Femur (tissue), 1 donor: Measurements from ENCODE around the gene CEP85L.

Experiments used
- DNase-seq: peaks from one replicate; pipeline ENCODE4 v3.0.0-alpha.2; 2017

Gene CEP85L

GRCh38 chr6:118618676-118619377, 32.6 kb downstream of the CEP85L start:
- DNase-seq, result peak; percentile 26

- no peak for DNase-seq
Measured at GRCh38 chr6:118617417-118617816, 34.0 kb downstream of the CEP85L start.

DNA sequence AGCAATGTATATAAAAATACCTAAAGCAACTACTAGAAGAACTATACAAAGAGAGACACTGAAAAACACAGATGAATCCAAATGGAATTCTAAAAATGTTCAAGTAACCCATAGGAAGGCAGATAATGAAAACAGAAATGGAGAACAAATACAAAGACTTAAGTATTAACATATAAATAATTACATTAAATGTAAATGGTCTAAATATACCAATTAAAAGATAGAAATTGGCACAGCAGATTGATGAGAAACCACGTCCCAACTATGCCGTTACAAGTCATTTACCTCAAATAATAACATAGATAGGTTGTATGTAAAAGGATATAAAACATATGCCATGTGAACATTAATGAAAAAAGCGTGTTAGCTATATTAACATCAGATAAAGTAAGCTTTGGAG, 40.1 kb downstream of the CEP85L start:
- no peak for DNase-seq

- no peak for DNase-seq
Measured at GRCh38 chr6:118606858-118607257, 44.5 kb downstream of the CEP85L start.

DNA sequence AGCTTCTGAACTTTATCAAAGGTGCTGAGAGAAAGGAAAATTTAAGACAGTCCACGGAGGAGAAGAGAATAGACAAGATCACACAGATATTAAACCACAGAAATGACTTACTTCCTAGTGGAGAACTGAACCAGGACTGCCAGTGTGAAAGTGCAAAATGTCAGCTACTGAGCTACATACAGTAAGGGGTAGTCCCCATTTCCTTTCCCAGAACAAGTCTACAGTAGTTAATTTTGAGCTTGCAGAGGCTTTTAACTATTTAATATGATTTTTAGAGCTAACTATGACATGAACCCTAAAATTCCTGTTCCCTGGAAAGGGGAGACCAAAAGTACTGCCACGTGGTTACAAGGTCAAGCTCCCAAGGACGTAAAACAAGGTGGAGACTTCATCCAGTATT, 45.1 kb downstream of the CEP85L start:
- DNase-seq, result no peak

- DNase-seq, result no peak
Measured at GRCh38 chr6:118603372-118603771, 48.0 kb downstream of the CEP85L start.

DNA sequence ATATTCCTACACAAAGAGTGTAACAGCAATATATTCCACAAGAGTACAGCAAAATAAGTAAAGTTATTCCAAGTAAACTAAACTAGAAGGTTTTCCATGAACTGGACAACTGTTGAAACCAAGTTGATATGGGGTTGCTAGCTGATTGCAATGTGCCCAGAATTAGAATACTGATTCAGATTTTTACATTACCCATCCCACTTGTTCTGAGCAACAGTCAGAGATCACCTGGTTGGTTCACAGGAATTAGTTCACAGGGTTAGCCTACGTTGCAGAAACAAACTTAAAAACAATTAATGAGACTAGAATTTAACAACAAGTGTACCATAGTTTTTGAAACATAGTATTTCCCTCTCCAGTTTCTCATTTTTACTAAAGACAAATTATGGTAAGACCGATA, 49.1 kb downstream of the CEP85L start:
- DNase-seq, result no peak

GRCh38 chr6:118598324-118598723, 53.1 kb downstream of the CEP85L start:
- no peak for DNase-seq

GRCh38 chr6:118597636-118598035, 53.8 kb downstream of the CEP85L start:
- DNase-seq, result no peak

GRCh38 chr6:118596774-118597320, 54.5 kb downstream of the CEP85L start:
- DNase-seq, result no peak

- DNase-seq, result no peak
Measured at GRCh38 chr6:118594877-118595276, 56.5 kb downstream of the CEP85L start.

GRCh38 chr6:118591897-118592296, 59.5 kb downstream of the CEP85L start:
- DNase-seq, result no peak

DNA sequence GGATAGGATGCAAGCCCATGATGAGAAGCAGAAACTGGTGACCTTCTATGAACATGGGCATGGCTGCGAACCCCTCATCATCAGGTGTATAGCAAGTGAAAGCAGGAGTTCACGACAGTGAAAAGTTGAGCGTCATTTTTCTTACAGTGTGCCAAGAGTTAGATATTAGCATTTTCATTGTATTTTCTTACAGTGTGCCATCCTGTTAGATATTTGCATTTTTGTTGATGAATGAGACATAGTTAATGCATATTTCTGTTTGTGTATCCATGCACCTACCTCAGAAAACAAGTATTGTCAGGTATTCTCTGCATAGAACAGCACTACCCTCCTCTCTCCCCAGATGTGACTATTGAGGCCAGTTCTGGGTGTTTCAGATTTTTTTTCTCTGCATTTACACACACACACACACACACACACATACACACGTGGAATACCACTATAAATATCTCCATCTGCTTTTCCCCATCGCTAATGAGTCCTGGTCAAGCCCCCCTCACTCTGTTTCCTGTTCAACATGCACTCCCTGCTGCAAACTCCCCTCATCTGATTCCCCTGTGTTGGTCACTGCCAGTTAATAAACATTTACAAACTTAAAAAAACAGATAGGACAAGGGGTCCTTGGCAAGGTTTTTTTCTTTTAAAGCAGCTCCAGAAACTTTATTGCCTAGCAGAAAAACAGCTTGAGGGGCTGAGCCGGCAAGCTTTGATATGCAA, 61.6 kb downstream of the CEP85L start:
- DNase-seq, result no peak

DNA sequence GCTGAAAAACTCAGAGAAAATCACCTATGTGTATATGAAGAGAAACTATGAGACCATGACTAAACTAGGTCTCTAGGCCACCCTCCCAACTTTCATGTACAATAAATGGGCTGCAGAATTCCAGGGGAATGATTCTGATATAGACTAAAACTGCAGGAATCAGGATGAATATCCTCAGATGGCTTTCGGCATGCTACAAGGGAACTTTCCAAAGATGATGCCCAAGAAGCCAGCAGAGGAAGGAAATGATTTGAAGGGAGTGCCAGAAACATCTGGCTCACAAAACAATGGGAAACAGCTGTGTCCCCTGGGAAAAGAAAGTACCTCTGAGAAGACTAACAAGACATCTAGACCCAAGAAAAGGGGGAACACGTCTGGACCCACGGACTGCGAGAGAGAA, 62.2 kb downstream of the CEP85L start:
- no peak for DNase-seq

- no peak for DNase-seq
Measured at GRCh38 chr6:118588626-118589025, 62.8 kb downstream of the CEP85L start.

GRCh38 chr6:118586746-118587485, 64.5 kb downstream of the CEP85L start:
- no peak for DNase-seq

GRCh38 chr6:118584911-118585310, 66.5 kb downstream of the CEP85L start:
- DNase-seq, result no peak

DNA sequence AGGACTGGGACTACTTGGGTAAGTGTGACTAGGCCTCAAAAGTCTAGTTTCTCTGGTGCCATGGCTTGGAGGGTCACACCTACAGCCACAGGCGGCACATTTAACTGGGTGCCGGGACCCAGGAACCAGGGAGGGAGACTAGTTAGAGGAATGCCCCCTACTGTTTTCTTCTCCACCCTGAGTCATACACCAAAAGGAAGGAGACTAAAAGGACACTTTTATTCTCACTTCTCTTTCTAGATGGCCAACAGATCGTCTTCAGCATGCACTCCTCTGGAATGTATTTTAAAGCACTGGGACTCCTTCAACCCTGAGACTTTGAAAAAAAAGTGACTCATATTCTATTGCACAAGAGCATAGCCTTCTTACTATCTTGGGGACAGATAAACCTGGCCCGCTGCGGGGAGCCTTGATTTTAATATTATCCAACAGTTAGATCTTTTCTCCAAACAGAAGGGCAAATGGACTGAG, 69.9 kb downstream of the CEP85L start:
- DNase-seq, result no peak

DNA sequence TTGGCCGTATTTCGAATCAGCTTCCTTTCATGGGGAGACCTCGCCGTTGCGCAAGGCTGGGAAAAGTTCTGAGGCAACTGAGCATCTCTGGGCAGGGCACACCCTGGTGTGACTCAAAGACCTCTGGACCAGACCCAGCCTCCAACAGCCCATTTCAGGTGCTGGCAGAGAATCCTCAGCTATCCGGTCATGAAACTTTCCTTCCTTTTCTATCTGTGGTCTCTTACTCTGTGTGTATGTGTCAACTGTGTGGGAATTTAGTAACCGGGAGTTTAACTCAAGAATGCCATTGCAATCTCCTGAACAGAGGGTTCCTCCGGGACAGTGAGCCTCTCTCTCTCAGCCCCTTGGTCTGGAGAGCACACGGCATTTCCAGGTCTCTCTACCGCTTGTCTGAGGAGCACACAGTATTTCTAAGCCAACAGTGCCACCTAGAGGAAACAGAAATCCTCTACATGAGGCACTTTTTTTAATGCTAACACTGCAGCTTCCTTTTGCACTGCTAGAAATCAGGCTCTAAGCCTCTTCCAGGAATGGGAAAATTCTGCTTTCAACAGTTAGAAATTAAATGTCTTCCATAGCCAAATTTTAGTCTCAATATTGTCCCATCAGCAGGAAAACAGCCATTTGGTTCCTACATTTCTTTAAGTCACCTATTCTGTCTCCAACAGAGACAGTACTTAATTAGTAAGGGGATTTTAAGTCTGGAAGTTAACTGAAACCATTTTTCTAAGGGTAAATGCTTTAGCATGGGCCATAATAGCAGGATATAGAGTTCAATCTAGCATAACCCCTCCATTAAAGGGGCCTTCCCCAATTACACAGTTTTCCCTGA, 70.6 kb downstream of the CEP85L start:
- no peak for DNase-seq

GRCh38 chr6:118579786-118580185, 71.6 kb downstream of the CEP85L start:
- DNase-seq, result no peak

DNA sequence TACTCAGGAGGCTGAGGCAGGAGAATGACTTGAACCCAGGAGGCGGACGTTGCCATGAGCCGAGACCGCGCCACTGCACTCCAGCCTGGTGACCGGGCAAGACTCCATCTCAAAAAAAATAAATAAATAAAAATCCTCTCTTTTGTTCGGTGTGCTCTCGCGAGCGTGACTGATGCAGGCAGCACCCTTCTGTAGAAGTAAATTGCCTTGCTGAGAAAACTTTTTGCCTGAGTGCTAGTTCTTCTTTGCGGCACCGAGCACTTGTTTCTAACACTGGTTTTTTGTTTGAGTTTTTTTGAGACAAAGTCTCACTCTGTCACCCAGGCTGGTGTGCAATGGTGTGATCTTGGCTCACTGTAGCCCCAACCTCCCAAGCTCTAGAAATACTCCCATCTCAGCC, 72.8 kb downstream of the CEP85L start:
- no peak for DNase-seq

DNA sequence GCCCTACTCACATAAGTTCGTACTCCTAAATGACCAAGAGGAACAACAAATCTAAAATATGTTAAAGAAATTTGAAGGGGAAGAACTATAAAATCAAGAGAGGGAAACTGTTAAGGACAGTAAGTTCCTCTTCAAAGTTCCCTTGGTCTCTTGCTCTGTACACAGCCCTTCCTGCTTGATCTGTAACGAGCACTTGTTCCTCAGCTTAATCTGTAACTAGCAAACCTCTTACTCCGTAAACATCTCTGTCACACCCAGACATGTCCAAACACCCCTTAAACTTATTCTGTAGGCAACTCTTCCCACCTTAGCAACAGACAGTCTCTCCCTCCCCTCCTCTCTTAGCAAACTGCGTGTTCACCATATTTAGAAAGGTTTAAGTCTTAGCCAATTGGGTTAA, 73.4 kb downstream of the CEP85L start:
- DNase-seq, result no peak
